PC-3 (cell line): ENCODE measurements around the gene PPP2R3B. TPM values are rescaled to one million over a fixed set of nuclear protein-coding genes. Genes with fewer than 3 reads are reported as not detected.

ENCODE experiments used
- ATAC-seq: fragments of 200-7000 bp; cut with Tn5 transposase; 2 replicates; pipeline ENCODE4 v1.9.1; 2020; ENCODE audit warnings: mild to moderate bottlenecking, moderate library complexity
- BruUV-seq: library from RNA; stranded (reverse); fragments of 400-500 nt; replicated peaks from 2 replicates; lab custom pipeline; 2021; lab: Mats Ljungman, UMichigan
- CTCF ChIA-PET: fragments of 300-600 bp; sonication (Branson Sonifier 250); formaldehyde crosslinking; loops from one replicate; lab custom pipeline; 2022; ENCODE audit warnings: antibody characterized with exemption; lab: Charles Lee
- POLR2A ChIA-PET: fragments of 300-600 bp; sonication (Branson Sonifier 250); formaldehyde crosslinking; loops from one replicate; lab custom pipeline; 2022; ENCODE audit warnings: antibody characterized with exemption; ENCODE audit not compliant: unreplicated experiment; lab: Charles Lee
- DNase-seq: peaks from one replicate; pipeline ENCODE4 v3.0.0-alpha.2; 2015
- H2AFZ ChIP-seq: fragments of 300-600 bp; sonication (generic); 2 replicates; pipeline ENCODE4 v1.6.0; 2016; ENCODE audit warnings: antibody characterized with exemption, low read length
- H3F3A ChIP-seq: fragments of 300-600 bp; sonication (generic); one replicate; pipeline ENCODE4 v1.6.0; 2017; ENCODE audit warnings: antibody characterized with exemption, low read length, control low read depth, mild to moderate bottlenecking; ENCODE audit not compliant: unreplicated experiment
- H3K27ac ChIP-seq: fragments of 300-600 bp; sonication (generic); 2 replicates; pipeline ENCODE4 v1.5.1; 2016; ENCODE audit warnings: mild to moderate bottlenecking, low read length
- H3K27me3 ChIP-seq: fragments of 300-600 bp; sonication (generic); 2 replicates; pipeline ENCODE4 v1.6.1; 2016; ENCODE audit warnings: low read length, mixed read lengths
- H3K36me3 ChIP-seq: fragments of 300-600 bp; sonication (generic); 2 replicates; pipeline ENCODE4 v1.6.1; 2016; ENCODE audit warnings: low read depth, mixed run types, low read length, mixed read lengths
- H3K4me1 ChIP-seq: fragments of 300-600 bp; sonication (generic); 2 replicates; pipeline ENCODE4 v1.5.1; 2016; ENCODE audit warnings: low read length; ENCODE audit not compliant: insufficient read depth
- H3K4me2 ChIP-seq: fragments of 300-600 bp; sonication (generic); 2 replicates; pipeline ENCODE4 v1.6.0; 2016; ENCODE audit warnings: low read length
- H3K4me3 ChIP-seq: fragments of 300-600 bp; sonication (generic); 2 replicates; pipeline ENCODE4 v1.5.1; 2016; ENCODE audit warnings: mild to moderate bottlenecking, low read length, mixed read lengths
- H3K79me2 ChIP-seq: fragments of 300-600 bp; sonication (generic); 2 replicates; pipeline ENCODE4 v1.6.1; 2017; ENCODE audit warnings: low read length, mixed read lengths
- H3K9ac ChIP-seq: fragments of 300-600 bp; sonication (generic); 2 replicates; pipeline ENCODE4 v1.6.0; 2016; ENCODE audit warnings: mild to moderate bottlenecking, low read length
- H3K9me2 ChIP-seq: fragments of 300-600 bp; sonication (generic); replicated peaks from 2 replicates; pipeline ENCODE4 v1.6.1; 2016; ENCODE audit warnings: mixed run types, low read length, mixed read lengths
- H3K9me3 ChIP-seq: fragments of 300-600 bp; sonication (generic); 2 replicates; pipeline ENCODE4 v1.6.1; 2016; ENCODE audit warnings: low read length, mixed read lengths
- H4K20me1 ChIP-seq: fragments of 300-600 bp; sonication (generic); 2 replicates; pipeline ENCODE4 v1.6.1; 2016; ENCODE audit warnings: low read length, mixed read lengths
- CTCF ChIP-seq: fragments of 300-600 bp; sonication (generic); conservative IDR thresholded peaks from 2 replicates; pipeline ENCODE4 v1.5.1; 2017; ENCODE audit warnings: antibody characterized with exemption, low read depth, mild to moderate bottlenecking, low read length
- EZH2 ChIP-seq: fragments of 300-600 bp; sonication (generic); IDR thresholded peaks from one replicate; pipeline ENCODE4 v1.6.1; 2017; ENCODE audit warnings: antibody characterized with exemption, mild to moderate bottlenecking, low read length; ENCODE audit not compliant: unreplicated experiment
- EZH2phosphoT487 ChIP-seq: fragments of 300-600 bp; sonication (generic); IDR thresholded peaks from 2 replicates; pipeline ENCODE4 v1.6.1; 2018; ENCODE audit warnings: mild to moderate bottlenecking, antibody characterized with exemption, low read length, borderline replicate concordance
- intact Hi-C: fragments of 100-400 bp; cut with micrococcal nuclease; formaldehyde crosslinking; loops from 2 replicates; pipeline ENCODE4 v1.9.0; 2023
- total RNA-seq: library from RNA; depleted of rRNA; stranded (reverse); fragments of >200 nt; gene quantifications from 2 replicates; pipeline ENCODE4 v1.2.3, GENCODE V29; 2014

PPP2R3B gene
- total RNA-seq, 1 experiment from 2014 or later: 35.4 TPM

GRCh38 chrX:346034-346813, 40.5 kb downstream of the PPP2R3B start:
- no peak for ATAC-seq
- TF ChIP-seq EZH2: no peak
- TF ChIP-seq CTCF: no peak
- TF ChIP-seq EZH2phosphoT487: no peak
- H3K4me2 ChIP-seq: no peak overlapping the region
- no peaks in the 10 kb centered on the region for H3K4me1 ChIP-seq
- BruUV-seq: no TSS peak
- no peak overlapping the region for H3K27ac ChIP-seq
- ChIA-PET CTCF (no interaction called here), POLR2A (no interaction called here)
- no peaks in the 10 kb centered on the region for H4K20me1 ChIP-seq
- DNase-seq: no peak
- H3K27me3 ChIP-seq: no peaks in the 10 kb centered on the region
- no peaks in the 10 kb centered on the region for H3K9me2 ChIP-seq
- H3K9me3 ChIP-seq: no peaks in the 10 kb centered on the region
- intact Hi-C loops: no loop called here
- H2AFZ ChIP-seq: no peak overlapping the region
- no peaks in the 10 kb centered on the region for H3K79me2 ChIP-seq
- no peak overlapping the region for H3K9ac ChIP-seq
- no peaks in the 10 kb centered on the region for H3F3A ChIP-seq
- H3K4me3 ChIP-seq: no peak overlapping the region
- no peaks in the 10 kb centered on the region for H3K36me3 ChIP-seq

GRCh38 chrX:345020-345925, 41.4 kb downstream of the PPP2R3B start:
- no peaks in the 10 kb centered on the region for H3K9me3 ChIP-seq
- no peak overlapping the region for H3K9ac ChIP-seq
- H2AFZ ChIP-seq: no peak overlapping the region
- no peaks in the 10 kb centered on the region for H4K20me1 ChIP-seq
- H3K36me3 ChIP-seq: no peaks in the 10 kb centered on the region
- H3K27ac ChIP-seq: no peak overlapping the region
- no peak for TF ChIP-seq CTCF
- TF ChIP-seq EZH2phosphoT487: no peak
- no peak for TF ChIP-seq EZH2
- ChIA-PET POLR2A (no interaction called here), CTCF (no interaction called here)
- no peak overlapping the region for H3K4me3 ChIP-seq
- no peak overlapping the region for H3K4me2 ChIP-seq
- BruUV-seq: no TSS peak
- H3K9me2 ChIP-seq: no peaks in the 10 kb centered on the region
- no peaks in the 10 kb centered on the region for H3F3A ChIP-seq
- no peaks in the 10 kb centered on the region for H3K79me2 ChIP-seq
- ATAC-seq: no peak
- H3K27me3 ChIP-seq: no peaks in the 10 kb centered on the region
- H3K4me1 ChIP-seq: no peaks in the 10 kb centered on the region
- intact Hi-C loops: no loop called here
- DNase-seq: no peak
